ENCODE data around the gene ARID3A.
"Not testable (repeated sequence)": the region's sequence is repeated elsewhere in the genome, so short reads cannot be mapped to it uniquely, and the experiment has no call there.

The ARID3A gene, protein sequence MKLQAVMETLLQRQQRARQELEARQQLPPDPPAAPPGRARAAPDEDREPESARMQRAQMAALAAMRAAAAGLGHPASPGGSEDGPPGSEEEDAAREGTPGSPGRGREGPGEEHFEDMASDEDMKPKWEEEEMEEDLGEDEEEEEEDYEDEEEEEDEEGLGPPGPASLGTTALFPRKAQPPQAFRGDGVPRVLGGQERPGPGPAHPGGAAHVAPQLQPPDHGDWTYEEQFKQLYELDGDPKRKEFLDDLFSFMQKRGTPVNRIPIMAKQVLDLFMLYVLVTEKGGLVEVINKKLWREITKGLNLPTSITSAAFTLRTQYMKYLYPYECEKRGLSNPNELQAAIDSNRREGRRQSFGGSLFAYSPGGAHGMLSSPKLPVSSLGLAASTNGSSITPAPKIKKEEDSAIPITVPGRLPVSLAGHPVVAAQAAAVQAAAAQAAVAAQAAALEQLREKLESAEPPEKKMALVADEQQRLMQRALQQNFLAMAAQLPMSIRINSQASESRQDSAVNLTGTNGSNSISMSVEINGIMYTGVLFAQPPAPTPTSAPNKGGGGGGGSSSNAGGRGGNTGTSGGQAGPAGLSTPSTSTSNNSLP

DNA sequence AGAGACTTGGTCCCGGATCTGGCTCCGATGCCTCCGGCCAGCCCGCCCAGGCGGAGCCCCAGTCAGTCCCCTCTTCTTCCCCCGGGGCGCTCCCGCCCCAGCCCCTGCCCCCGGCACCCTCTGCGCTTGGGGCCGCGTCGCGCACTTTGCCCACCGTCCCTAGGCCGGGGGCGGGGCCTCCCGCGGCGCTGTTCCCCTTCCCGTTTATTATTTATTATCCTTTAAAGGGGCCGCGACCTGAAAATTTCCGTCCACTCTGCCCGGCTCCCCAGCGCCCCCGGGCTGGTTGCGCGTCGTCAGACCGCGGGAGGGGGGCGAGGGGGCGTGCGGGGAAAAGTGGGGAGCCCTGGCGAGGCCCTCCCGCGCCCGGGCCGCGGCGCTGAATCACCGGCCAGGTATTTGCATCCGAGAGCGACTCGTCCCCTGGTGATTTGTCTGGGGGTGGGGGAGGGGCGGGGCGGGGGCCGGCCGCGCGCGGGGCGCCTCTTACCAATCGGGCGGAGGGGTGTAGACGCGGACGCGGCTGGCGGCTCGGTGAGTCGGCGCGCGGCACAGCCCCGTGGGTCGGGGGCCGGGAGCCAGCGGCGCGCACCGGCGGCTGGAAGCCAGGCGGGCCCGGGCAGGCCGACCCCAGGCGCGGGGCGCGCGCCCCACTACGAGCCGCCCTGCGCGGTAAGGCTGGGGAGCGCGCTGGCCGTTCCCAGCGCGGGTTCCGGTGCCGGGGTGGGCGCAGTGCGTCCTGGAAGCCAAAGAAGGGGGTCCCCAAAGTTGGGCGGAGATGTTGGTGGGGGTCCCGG lies at the start of gene ARID3A:
Gene ARID3A, plus strand, starts transcription at position 510 of the 797 bp plus-strand sequence. CDS start 3,494 bp downstream, outside the sequence.
- peak; percentile 74 for DNase-seq

DNA sequence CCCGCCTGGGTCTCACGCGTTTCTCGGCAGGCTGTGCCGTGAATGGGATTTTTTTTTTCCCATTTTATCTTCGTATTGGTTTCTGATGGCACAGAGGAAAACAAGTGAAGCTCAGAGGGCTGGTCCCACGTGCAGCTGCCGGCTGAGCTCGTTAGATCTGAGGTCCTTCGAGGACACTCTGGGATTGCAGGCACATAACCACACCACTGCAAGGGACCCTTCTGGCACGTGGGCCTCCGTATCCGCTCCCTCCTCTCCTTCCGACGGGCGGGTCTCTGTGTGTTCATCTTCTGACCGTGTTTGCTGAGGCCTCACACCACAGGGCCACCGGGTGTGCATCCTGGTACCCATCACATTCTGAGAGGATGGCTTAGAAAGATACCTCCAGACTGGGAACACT lies 49.7 kb upstream of the ARID3A start:
- no peak for DNase-seq

DNA sequence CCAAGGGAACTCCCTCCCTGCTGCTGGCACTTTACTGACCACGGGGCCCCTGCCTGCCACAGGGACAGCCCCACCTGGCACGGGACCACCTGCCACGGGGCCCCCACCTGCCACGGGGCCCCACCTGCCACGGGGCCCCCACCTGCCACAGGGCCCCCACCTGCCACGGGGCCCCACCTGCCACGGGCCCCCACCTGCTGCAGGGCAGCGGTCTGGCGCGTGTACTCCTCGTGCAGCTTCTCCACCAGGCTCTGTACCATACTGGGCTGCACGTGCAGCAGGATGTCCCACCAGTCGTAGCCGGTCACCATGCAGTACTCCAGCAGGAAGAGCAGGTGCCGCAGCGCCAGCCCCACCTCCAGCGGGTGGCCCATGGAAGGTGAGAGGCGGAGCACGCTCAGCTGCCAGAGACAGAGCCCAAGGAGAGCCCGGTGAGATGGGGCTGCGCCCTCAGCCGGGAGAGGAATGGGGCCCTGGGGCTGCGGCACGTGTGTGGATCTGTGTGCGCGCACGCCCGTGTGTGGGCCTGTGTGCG lies 49.0 kb upstream of the ARID3A start:
- no peak for DNase-seq

DNA sequence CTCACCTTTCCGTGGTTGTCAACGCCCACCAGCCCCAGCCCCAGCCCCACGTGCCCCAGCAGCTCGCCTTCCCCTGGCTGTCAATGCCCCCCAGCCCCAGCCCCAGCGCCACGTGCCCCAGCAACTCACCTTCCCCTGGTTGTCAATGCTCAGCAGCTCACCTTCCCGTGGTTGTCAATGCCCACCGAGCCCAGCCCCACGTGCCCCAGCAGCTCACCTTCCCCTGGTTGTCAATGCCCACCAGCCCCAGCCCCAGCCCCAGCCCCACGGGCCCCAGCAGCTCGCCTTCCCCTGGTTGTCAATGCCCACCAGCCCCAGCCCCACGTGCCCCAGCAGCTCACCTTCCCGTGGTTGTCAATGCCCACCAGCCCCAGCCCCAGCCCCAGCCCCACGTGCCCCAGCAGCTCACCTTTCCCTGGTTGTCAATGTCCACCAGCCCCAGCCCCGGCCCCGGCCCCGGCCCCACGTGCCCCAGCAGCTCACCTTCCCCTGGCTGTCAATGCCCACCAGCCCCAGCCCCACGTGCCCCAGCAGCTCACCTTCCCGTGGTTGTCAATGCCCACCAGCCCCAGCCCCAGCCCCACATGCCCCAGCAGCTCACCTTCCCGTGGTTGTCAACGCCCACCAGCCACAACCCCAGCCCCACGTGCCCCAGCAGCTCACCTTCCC lies 47.7 kb upstream of the ARID3A start:
- not testable (repeated sequence) for DNase-seq

DNA sequence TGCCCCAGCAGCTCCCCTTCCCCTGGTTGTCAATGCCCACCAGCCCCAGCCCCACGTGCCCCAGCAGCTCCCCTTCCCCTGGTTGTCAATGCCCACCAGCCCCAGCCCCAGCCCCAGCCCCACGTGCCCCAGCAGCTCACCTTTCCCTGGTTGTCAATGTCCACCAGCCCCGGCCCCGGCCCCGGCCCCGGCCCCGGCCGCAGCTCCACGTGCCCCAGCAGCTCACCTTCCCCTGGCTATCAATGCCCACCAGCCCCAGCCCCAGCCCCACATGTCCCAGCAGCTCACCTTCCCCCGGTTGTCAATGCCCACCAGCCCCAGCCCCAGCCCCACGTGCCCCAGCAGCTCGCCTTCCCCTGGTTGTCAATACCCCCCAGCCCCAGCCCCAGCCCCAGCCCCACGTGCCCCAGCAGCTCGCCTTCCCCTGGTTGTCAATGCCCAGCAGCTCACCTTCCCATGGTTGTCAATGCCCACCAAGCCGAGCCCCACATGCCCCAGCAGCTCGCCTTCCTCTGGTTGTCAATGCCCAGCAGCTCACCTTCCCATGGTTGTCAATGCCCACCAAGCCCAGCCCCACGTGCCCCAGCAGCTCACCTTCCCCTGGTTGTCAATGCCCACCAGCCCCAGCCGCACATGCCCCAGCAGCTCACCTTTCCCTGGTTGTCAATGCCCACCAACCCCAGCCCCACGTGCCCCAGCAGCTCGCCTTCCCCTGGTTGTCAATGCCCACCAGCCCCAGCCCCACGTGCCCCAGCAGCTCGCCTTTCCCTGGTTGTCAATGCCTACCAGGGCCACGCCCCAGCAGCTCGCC lies 46.9 kb upstream of the ARID3A start:
- DNase-seq = not testable (repeated sequence)

DNA sequence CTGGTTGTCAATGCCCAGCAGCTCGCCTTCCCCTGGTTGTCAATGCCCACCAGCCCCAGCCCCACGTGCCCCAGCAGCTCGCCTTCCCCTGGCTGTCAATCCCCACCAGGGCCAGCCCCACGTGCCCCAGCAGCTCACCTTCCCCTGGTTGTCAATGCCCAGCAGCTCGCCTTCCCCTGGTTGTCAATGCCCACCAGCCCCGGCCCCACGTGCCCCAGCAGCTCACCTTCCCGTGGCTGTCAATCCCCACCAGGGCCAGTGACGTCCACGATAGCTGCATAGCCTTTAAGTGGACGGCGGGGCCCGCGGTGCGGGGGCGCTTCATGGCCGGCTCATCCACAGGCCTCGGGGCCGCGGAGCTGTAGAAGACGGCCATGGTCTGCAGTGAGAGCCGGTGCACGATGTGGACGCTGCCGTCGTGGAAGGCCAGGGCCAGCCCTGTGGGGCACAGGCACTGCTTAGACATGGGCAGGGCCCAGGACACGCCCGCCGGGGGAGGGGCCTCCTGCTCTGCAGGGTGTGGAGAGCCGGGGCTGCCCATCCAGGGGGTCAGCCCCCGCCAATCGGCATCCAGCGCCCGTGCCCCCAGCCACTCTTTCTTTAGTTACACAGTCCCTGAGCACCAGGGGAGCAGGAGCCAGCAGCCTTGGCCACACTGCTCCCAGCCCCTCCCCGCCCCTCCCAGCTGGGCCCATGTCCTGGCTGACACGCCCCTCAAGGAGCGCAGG lies 46.0 kb upstream of the ARID3A start:
- DNase-seq = no peak

DNA sequence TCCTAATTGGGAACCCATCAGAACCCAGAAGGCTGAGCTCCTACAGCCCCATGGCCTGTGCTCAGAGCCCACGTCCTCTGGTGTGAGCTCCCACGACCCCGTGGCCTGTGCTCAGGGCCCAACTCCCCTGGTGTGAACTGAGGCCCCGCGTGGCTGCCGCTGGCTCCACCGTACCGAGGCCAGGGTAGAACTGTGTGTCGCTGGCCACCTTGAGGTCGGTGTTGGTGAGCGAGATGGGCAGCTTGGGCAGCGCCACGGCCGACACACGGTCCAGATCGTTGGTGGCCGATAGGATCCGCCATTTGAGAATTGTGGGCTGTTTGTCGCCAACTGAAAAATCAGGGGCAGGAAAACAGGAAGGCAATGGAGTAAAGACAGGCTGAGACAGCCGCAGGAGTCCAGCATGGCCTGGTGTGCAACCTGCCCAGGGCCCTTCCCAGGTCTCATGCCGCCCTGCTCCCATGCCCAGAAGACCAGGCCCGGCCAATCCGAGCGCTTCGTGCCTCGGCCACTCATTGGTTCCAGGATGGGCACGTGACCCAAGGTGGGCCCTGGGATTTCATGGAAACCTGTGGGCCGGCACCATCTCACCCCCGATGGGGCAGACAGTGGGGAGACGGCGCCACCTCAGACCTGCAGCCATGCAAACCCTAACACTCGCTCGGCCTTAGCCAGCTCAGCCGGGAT lies 44.3 kb upstream of the ARID3A start:
- DNase-seq = no peak

DNA sequence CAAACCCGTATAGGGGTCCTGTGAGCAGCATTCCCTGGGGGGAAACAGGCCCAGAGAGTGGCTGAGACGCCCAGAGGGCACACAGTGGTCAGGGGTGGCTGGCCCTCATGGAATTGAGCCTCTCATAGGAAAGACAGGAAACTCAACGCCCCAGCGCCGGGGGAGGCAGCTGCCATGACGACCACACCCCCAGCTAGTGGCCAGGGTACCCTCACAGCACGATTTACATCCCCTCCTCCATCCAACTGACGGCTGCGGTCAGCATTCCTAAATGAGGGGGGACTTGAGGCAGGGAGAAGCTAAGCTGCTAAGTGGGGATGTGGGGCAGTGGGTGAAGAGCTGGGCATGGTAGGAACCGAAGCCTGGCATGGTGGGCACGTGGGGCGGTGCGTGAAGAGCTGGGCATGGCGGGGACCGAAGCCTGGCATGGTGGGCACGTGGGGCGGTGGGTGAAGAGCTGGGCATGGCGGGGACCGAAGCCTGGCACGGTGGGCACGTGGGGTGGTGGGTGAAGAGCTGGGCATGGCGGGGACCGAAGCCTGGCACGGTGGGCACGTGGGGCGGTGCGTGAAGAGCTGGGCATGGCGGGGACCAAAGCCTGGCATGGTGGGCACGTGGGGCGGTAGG lies 42.9 kb upstream of the ARID3A start:
- no peak for DNase-seq

DNA sequence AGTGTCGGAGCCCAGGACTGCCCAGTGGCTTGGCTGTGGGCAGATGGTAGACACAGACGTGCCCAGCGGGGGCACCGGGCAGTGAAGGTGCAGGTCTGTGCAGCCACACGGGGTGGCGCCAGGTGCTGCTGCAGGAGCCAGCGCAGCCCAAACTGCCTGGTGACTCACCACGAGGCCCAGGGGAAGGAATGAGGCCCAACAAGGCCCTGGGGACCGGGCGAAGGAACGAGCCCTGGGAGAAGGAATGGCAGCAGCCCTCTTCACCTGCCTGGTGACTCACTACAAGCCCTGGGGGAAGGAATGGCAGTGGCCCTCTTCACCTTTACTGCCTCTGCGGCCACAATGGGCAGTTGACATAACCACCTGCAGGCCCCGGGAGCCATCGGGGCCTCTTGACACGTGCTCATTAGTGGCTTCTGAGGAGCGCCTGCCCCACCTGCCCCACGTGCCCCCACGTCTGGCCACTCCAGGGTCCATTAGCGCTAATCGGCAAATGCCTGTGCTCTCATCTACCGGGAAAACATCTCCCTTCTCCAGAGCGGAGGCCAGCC lies 42.1 kb upstream of the ARID3A start:
- no peak for DNase-seq

DNA sequence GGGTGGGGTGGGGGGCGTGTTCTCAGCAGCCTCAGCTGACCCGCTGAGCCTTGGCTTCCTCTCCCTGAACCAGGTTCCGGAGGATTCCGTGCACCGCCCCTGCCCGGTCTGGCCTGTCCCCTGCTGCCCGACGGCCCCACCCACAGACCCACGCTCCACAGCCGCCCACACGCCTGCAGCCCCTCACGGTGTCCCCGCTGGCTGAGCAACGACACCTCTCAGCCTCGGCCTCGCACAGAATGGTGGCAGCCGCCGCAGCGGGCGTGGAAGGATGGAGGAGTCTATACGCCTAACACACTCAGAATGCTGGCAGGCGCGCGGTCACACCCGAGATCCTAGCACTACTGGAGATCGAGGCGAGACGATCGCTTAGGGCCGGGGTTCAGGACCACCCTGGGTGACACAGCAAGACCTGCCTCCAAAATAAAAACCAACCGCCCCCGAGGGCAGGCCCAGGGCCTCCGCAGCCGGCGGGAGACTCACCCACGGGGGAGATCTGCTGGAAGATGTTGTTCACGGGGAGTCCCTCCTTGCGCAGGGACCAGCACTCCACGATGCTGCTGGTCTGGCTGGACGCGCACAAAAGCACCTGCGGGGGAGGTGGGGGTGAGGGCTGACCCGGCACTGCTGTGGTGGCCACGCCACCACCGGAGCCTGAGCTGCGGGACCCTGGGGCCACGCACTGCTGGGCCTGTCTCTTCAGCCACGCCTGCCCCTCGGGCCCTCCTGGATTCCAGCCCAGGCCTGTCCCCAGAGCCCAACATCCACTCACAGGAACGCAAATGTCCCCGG lies 41.2 kb upstream of the ARID3A start:
- DNase-seq = no peak

DNA sequence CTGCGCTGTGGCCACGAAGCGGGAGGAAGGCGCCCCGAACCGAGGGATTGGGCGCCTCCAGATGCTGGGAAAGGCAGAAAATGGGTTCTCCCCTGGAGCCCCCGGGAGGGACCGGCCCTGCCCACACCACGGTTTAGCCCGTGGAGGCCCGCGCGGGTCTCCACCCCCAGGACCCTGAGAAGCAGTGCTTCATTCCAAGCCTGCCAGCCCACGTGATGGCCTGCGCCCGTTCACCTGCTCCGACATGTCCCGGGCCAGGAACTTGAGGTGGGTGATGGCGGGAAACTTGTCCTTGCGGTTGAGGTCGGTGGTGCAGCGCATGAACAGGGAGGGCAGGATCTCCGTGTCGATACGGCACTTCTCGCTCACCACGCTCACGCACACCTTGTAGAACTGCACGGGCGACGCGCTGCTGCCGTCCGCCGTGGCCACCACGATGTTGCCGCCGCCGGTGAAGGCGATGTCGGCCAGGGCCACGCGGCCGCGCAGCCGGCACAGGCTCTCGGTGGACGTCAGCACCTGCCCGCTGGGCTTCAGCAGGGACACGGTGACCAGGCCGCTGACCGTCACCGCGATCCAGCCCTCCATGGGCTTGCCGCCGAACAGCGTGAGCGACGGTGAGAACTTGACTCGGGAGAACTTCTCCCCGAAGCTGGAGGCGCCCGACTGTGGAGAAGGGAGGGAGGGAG lies 40.2 kb upstream of the ARID3A start:
- no peak for DNase-seq

DNA sequence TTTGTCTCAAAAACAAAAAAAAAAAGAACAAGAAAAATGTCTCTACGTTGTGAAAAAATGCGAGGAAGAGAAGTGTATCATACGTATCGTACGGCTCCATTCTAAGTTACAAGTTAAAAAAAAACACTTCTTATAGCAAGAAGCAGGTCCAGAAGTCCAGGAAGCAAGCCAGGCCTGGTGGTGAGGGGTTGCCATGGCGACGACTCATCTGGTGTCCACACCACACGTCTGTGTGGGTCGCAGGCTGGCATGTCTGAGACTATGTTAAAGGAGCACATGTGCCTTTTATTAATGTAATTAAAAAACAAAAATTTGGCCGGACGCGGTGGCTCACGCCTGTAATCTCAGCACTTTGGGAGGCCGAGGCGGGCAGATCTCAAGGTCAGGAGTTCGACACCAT lies 38.8 kb upstream of the ARID3A start:
- DNase-seq = no peak

DNA sequence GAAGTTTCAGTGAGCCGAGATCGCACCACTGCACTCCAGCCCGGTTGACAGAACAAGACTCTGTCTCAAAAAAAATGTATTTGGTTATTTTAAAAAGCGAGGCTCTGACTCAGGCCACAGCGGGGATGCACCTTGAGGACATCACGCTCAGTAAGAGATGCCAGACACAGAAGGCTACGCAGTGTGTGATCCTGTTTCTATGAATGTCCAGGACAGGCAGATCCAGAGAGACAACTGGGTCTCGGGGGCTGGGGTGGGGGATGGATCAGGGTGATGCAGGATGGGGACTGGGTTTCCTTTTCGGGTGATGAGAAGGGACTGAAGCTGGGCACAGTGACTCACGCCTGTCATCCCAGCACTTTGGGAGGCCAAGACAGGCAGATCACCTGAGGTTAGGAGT lies 38.2 kb upstream of the ARID3A start:
- DNase-seq = no peak

DNA sequence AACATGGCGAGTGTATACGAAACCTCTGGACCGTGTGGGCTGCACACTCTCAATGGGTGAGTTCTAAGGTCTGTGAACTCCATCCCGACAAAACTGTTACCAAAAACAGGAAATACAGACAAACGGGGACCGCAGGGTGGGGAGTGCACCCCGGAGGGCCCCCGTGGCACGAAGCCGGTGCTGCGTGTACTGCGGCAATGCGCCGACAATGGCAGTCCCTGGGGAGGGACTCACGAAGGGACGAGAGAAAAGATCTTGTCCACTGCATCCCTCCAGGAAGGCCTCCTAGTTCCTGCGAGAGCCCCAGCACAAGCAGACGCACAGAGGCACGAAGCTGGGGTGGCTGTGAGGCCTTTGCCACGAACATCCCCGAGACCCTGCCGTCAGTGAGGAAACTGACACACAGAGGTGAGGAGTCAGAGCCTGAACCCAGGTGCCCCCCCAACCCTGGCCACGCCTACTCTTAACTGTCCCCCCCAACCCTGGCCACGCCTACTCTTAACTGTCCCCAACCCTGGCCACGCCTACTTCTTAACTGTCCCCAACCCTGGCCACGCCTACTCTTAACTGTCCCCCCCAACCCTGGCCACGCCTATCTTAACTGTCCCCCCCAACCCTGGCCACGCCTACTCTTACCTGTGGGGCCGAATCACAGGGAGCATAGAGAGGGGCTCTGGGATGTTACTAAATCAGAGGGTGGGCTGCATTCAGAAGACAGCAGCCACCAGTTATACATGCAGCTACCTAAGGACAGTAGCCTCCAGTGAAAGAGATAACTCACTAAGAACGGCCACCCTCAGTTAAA lies 37.1 kb upstream of the ARID3A start:
- DNase-seq = no peak

DNA sequence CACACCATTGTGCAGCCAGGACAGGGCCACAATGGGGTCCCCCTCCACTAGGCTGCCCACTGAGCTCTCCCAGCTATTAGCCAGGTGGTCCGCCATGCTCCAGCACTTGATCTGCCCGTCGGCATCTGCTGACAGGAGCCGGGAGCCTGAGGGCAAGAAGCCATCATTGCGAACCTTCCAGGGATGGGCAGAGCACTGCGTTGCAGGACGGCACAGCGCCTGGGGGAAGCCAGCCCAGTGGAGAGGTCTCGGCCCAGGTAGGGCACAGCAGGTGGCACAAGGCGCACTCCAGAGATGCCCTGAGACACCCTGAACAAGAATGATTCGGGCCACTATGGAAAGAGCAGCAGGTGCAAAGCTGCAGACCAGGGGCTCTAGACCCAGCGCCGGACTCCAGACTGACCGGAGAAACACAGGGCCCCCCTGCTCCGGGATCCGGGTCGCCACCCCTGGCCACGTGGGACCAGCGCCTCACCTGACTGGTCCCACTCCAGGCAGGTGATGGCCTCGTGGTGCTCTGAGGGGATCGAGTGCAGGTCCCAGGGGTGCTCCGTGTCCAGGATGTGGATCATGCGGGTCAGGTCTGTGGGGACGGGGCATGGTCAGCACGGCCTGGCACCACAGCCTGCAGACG lies 36.1 kb upstream of the ARID3A start:
- no peak for DNase-seq

DNA sequence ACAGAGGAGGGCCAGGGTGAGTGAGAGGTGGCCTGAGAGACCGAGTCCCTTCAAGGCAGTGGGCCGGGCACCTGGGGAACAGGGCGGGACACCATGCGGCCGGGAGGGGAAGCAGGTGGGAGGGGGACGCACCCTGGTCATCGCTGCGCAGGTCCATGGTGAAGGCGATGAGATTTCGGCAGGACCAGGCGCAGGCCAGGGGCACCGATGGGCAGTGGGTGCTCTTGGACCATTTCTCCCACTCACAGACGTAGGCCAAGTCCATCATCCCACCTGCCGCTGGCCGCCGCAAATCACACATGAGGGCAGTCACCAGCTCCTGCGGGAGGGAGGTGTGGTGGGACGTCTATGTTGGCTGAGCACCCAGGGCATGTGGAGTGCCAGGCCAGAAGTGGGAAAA lies 35.0 kb upstream of the ARID3A start:
- DNase-seq = no peak

Measured in stimulated activated CD4-positive, alpha-beta T cell treated with anti-CD3 and anti-CD28 coated beads, Interleukin-4, amount 100 ng/mL, for 1 hour (primary cell).